Measurements from ENCODE around the gene TSPAN3. TPM values are rescaled to one million over a fixed set of nuclear protein-coding genes. Genes with fewer than 3 reads are reported as not detected.

The TSPAN3 gene
- polyA plus RNA-seq, 3 donors, result 519 to 567 (median 532) TPM

DNA sequence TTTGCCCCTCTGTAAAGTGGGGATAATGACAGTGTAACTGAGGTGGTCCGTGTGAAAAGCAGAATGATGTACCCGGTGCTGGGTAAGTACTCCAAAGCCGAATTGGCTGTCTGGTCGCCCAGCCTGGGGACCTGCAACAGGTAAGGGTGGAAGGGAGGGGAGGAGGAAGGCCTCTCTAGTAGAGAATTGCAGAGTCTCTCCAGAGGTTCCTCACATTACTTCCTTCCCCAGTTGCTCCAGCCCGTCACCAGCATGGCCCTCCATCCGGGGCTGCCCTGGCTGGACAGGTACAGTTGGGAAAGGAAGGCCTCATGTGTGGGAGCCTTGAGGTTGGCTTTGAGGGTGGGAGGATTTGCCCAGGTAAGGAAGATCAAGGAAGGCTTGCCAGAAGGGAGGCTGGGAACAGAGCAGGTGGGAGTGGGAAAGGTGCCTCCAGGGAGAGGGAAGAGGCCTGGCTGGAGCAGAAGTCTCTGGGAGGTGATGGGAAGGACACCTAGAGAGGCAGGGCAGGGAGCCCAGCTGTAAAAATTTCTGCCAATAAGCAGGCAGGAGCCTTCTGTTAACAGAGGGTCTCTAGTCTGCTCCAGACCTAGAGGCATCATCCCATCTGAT, 77.7 kb downstream of the TSPAN3 start:
- no peak for DNase-seq (ENCODE audit: low read depth in 3 of 3, low spot score in 2 of 3)

DNA sequence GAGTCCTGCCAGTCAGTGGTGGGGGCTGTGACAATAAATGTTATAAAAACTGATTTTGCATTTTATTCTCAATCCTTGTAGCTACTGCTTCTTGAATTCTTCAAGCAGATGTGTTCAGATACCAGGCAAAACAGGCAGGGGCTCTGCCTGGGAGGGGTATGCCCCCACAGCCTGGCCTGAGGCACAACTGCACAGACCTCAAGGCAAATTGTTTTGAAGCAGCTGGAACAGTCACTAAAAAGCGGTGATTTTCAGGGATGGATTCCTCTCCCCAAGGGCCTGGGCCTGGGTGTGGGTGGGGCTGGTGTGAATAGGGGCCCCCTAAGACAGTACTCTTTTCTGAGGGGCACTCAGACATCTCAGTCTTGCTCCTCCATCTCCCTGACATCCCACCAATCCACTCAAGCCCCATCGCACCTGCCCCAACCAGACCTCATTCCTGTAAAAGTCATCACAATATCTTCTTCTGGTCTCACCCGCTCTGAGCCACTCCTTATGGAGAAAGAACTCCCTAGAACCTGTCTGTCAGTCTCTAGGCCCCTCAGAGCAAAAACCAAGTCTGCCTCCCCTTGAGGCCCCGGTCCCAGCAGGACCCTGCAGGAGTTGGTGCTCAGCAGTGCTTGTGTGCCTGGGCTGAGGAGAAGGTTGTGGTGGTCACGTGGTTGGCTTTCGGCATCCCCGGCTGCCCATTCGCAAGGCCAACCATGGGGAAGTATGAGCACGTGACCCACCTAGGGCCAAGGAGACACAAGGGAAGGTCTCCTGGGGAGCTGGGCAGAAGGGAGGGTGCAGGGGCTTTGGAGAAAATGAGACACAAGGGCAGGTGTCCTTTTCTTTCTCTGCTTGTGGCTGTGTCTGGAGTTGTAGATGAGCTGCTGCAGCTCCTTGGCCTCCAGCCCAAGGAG, 78.9 kb downstream of the TSPAN3 start:
- DNase-seq (ENCODE audit: low read depth in 3 of 3, low spot score in 2 of 3), result no peak

Other genes starting within 250 kb of the TSPAN3 start
- gene SCAPER, start 165.8 kb downstream of the TSPAN3 start, polyA plus RNA-seq (ENCODE audit: insufficient read length in 3 of 3), result 10 to 100 TPM; 21.9 to 26.3 (median 25.8) TPM
- 100 to 1,000 TPM; 216 to 255 (median 238) TPM for gene RCN2, start 139.4 kb downstream of the TSPAN3 start, polyA plus RNA-seq (ENCODE audit: insufficient read length in 3 of 3)
- gene PSTPIP1, start 76.0 kb downstream of the TSPAN3 start, polyA plus RNA-seq (ENCODE audit: insufficient read length in 3 of 3), result under 1 TPM; 0.60 to 0.98 (median 0.79) TPM